KMS-11 (cell line): ENCODE data around the gene LPAR2.

Experiments
- H2AFZ ChIP-seq: fragments of 200-600 bp; sonication (generic); 2 replicates; pipeline ENCODE4 v1.6.1; 2016; ENCODE audit warnings: antibody characterized with exemption, mixed run types, low read depth
- H3K27ac ChIP-seq: fragments of 200-600 bp; sonication (generic); 2 replicates; pipeline ENCODE4 v1.6.1; 2016; ENCODE audit warnings: mild to moderate bottlenecking, mixed run types
- H3K27me3 ChIP-seq: fragments of 200-600 bp; sonication (generic); 2 replicates; pipeline ENCODE4 v1.6.1; 2017; ENCODE audit warnings: mild to moderate bottlenecking, low read depth, mixed run types, moderate library complexity; ENCODE audit not compliant: insufficient read depth
- H3K36me3 ChIP-seq: fragments of 200-600 bp; sonication (generic); 2 replicates; pipeline ENCODE4 v1.6.1; 2017; ENCODE audit warnings: mild to moderate bottlenecking, mixed run types; ENCODE audit not compliant: insufficient read depth
- H3K4me1 ChIP-seq: fragments of 200-600 bp; sonication (generic); 2 replicates; pipeline ENCODE4 v1.6.1; 2016; ENCODE audit warnings: mild to moderate bottlenecking, low read depth, mixed run types; ENCODE audit not compliant: poor library complexity, severe bottlenecking
- H3K4me2 ChIP-seq: fragments of 200-600 bp; sonication (generic); 2 replicates; pipeline ENCODE4 v1.7.0; 2016; ENCODE audit warnings: mild to moderate bottlenecking, mixed run types
- H3K4me3 ChIP-seq: fragments of 200-600 bp; sonication (generic); IDR thresholded peaks from 2 replicates; pipeline ENCODE4 v1.6.1; 2017; ENCODE audit warnings: low read depth, low read length, mixed read lengths; ENCODE audit not compliant: insufficient read depth
- H3K79me2 ChIP-seq: fragments of 200-600 bp; sonication (generic); 2 replicates; pipeline ENCODE4 v1.6.1; 2016; ENCODE audit warnings: low read depth, mixed run types; ENCODE audit not compliant: insufficient read depth
- H3K9ac ChIP-seq: fragments of 200-600 bp; sonication (generic); 2 replicates; pipeline ENCODE4 v1.6.1; 2016; ENCODE audit warnings: mild to moderate bottlenecking, mixed run types
- H4K20me1 ChIP-seq: fragments of 200-600 bp; sonication (generic); 2 replicates; pipeline ENCODE4 v1.6.1; 2016; ENCODE audit warnings: mild to moderate bottlenecking, mixed run types; ENCODE audit not compliant: insufficient read depth
- TF ChIP-seq, protein P1 (sequence below): fragments of 200-600 bp; sonication (generic); conservative IDR thresholded peaks from 2 replicates; pipeline ENCODE4 v1.6.1; 2017; ENCODE audit warnings: low read depth, mild to moderate bottlenecking, antibody characterized with exemption, low read length, moderate library complexity, mixed read lengths

The LPAR2 gene

DNA sequence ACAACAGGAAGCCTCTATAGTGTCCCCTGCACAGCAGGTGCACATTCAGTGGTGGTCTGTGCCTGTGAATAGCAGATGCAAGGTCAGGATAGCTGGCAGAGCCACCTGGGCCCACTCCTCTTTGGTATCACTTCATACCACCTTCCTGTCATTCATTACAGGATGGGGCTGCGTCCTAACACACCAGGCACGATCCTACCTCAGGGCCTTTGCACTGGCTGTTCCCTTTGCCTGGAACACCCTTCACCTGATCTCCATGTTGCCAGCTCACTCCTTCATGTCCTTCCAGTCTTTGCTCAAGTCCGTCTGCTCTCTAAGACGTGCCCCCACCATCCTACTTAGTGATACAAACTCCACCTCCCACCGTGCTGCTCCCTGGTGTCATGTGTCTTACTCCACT lies 4.6 kb upstream of the LPAR2 start:
- H3K27ac ChIP-seq, result no peak overlapping the region
- no peak overlapping the region for H2AFZ ChIP-seq
- no peak overlapping the region for H3K4me2 ChIP-seq
- H3K4me3 ChIP-seq, result no peak overlapping the region
- TF ChIP-seq, protein P1, sequence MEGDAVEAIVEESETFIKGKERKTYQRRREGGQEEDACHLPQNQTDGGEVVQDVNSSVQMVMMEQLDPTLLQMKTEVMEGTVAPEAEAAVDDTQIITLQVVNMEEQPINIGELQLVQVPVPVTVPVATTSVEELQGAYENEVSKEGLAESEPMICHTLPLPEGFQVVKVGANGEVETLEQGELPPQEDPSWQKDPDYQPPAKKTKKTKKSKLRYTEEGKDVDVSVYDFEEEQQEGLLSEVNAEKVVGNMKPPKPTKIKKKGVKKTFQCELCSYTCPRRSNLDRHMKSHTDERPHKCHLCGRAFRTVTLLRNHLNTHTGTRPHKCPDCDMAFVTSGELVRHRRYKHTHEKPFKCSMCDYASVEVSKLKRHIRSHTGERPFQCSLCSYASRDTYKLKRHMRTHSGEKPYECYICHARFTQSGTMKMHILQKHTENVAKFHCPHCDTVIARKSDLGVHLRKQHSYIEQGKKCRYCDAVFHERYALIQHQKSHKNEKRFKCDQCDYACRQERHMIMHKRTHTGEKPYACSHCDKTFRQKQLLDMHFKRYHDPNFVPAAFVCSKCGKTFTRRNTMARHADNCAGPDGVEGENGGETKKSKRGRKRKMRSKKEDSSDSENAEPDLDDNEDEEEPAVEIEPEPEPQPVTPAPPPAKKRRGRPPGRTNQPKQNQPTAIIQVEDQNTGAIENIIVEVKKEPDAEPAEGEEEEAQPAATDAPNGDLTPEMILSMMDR, result no peak
- no peaks in the 10 kb centered on the region for H3K36me3 ChIP-seq
- H3K9ac ChIP-seq, result no peak overlapping the region
- no peaks in the 10 kb centered on the region for H4K20me1 ChIP-seq
- H3K79me2 ChIP-seq, result no peaks in the 10 kb centered on the region
- H3K4me1 ChIP-seq, result no peaks in the 10 kb centered on the region
- no peaks in the 10 kb centered on the region for H3K27me3 ChIP-seq

DNA sequence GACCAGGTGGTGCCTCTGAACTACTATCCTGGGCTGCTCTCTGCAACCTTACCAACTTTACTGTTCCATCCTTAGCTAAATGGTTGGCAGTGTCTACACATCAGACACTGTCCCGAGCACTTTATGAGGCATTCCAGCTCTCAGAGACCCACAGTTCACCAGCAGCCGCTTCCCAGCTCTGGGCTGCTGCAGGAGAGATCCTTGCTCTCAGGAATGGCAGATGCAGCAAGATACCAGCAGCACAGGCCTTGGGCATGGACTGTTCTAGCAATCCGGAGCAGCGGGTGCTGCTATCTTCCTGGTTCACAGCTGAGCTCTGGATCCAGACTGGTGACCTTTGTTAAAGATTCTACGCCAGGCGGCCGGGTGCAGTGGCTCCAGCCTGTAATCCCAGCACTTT lies 3.3 kb upstream of the LPAR2 start:
- Histone ChIP-seq H2AFZ (no peak overlapping the region), H3K4me2 (no peak overlapping the region), H3K9ac (no peak overlapping the region), H3K27ac (no peak overlapping the region), H3K27me3 (no peaks in the 10 kb centered on the region), H3K4me1 (no peaks in the 10 kb centered on the region), H3K79me2 (no peaks in the 10 kb centered on the region), H3K4me3 (no peak overlapping the region), H4K20me1 (no peaks in the 10 kb centered on the region), H3K36me3 (no peaks in the 10 kb centered on the region)
- TF ChIP-seq, protein P1, result no peak

DNA sequence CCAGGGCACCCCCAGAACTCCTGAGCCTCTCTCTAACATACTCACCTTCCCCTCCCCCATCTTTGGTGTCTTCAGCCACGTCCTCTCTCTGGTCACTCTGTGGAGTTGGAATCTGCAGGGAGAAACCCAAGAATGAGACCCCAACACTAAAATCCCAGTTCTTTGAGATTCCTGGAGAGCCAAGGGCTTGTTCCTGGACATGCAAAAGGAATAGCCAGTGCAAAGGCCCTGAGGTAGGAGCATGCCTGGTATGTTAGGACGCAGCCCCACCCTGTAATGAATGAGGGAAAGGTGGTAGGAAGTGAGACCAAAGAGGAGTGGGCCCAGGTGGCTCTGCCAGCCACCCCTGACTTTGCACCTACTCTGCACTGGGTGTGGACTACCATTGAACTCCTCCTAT lies 2.4 kb upstream of the LPAR2 start:
- Histone ChIP-seq H3K9ac (no peak overlapping the region), H3K4me2 (no peak overlapping the region), H3K27ac (no peak overlapping the region), H4K20me1 (no peaks in the 10 kb centered on the region), H3K36me3 (no peaks in the 10 kb centered on the region), H3K79me2 (no peaks in the 10 kb centered on the region), H3K4me3 (no peak overlapping the region), H2AFZ (no peak overlapping the region), H3K27me3 (no peaks in the 10 kb centered on the region), H3K4me1 (no peaks in the 10 kb centered on the region)
- TF ChIP-seq, protein P1, result no peak

DNA sequence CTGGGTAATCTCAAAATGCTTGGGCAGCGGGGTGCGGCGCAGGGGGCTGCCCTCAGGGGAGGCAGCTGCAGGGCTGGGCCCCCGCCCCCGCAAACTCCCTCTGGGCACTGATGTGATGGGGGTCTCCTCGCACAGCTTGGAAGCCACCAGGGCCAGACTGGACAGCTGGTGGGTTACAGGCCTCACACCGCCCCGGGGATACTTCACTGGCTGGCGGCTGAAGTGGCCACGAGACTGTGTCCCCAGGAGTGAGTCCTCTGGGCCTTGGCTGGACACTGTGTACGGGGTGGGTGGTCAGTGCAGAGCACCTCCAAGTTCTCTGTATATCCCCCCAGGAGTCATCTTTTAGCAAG lies 2.0 kb upstream of the LPAR2 start:
- H3K4me1 ChIP-seq, result no peaks in the 10 kb centered on the region
- H4K20me1 ChIP-seq, result no peaks in the 10 kb centered on the region
- H3K4me3 ChIP-seq, result no peak overlapping the region
- no peak overlapping the region for H3K27ac ChIP-seq
- TF ChIP-seq, protein P1, result no peak
- H3K36me3 ChIP-seq, result no peaks in the 10 kb centered on the region
- no peak overlapping the region for H2AFZ ChIP-seq
- no peak overlapping the region for H3K4me2 ChIP-seq
- H3K27me3 ChIP-seq, result no peaks in the 10 kb centered on the region
- H3K9ac ChIP-seq, result no peak overlapping the region
- no peaks in the 10 kb centered on the region for H3K79me2 ChIP-seq
